Stimulated activated memory B cell treated with anti-CD40 and anti-IgM and Interleukin-4, amounts not matched to agents 10 μg/mL and 1 μg/mL and 100 μg/mL, for 72 hours (primary cell): ENCODE data around the gene KIAA0319L.

Source experiments
- ATAC-seq: fragments of 150-1000 bp; cut with Tn5 transposase; 2 replicates; pipeline ENCODE4 v1.10.0; 2021
- H3K27ac Mint-ChIP-seq: one replicate; pipeline ENCODE4 v1.8.0; 2022; ENCODE audit warnings: mild to moderate bottlenecking, mixed read lengths
- H3K27me3 Mint-ChIP-seq: one replicate; pipeline ENCODE4 v1.8.0; 2022; ENCODE audit warnings: mixed read lengths
- H3K36me3 Mint-ChIP-seq: one replicate; pipeline ENCODE4 v1.8.0; 2022; ENCODE audit warnings: mixed read lengths
- H3K4me1 Mint-ChIP-seq: one replicate; pipeline ENCODE4 v1.8.0; 2022; ENCODE audit warnings: mixed read lengths
- H3K4me3 Mint-ChIP-seq: one replicate; pipeline ENCODE4 v1.8.0; 2022; ENCODE audit warnings: mild to moderate bottlenecking, moderate library complexity, mixed read lengths
- H3K9me3 Mint-ChIP-seq: one replicate; pipeline ENCODE4 v1.8.0; 2022; ENCODE audit warnings: mixed read lengths

KIAA0319L gene

GRCh38 chr1:35539824-35540261, 17.4 kb downstream of the KIAA0319L start:
- H3K27ac Mint-ChIP-seq, result peak overlapping the region; percentile 82
- peak; percentile 73 for ATAC-seq

GRCh38 chr1:35539073-35539823, 18.0 kb downstream of the KIAA0319L start:
- peak overlapping the region; percentile 82 for H3K27ac Mint-ChIP-seq
- peak; percentile 77 for ATAC-seq
- H3K36me3 Mint-ChIP-seq, result peaks cover 41% of the 10 kb centered on the region
- peaks cover 48% of the 10 kb centered on the region for H3K4me1 Mint-ChIP-seq
- H3K27me3 Mint-ChIP-seq, result no peaks in the 10 kb centered on the region
- no peaks in the 10 kb centered on the region for H3K9me3 Mint-ChIP-seq
- peak overlapping the region; percentile 5 for H3K4me3 Mint-ChIP-seq

More at GRCh38 chr1:35539824-35540261, 17.4 kb downstream of the KIAA0319L start:
- Mint-ChIP-seq H3K27me3 (no peaks in the 10 kb centered on the region), H3K9me3 (no peaks in the 10 kb centered on the region), H3K36me3 (peaks cover 42% of the 10 kb centered on the region), H3K4me3 (no peak overlapping the region), H3K4me1 (peaks cover 51% of the 10 kb centered on the region)

- Mint-ChIP-seq H3K4me3 (no peak overlapping the region), H3K27me3 (no peaks in the 10 kb centered on the region), H3K36me3 (peaks cover 40% of the 10 kb centered on the region), H3K4me1 (peaks cover 39% of the 10 kb centered on the region), H3K27ac (no peak overlapping the region), H3K9me3 (no peaks in the 10 kb centered on the region)
- no peak for ATAC-seq
Measured at GRCh38 chr1:35537806-35538205, 19.4 kb downstream of the KIAA0319L start.

DNA sequence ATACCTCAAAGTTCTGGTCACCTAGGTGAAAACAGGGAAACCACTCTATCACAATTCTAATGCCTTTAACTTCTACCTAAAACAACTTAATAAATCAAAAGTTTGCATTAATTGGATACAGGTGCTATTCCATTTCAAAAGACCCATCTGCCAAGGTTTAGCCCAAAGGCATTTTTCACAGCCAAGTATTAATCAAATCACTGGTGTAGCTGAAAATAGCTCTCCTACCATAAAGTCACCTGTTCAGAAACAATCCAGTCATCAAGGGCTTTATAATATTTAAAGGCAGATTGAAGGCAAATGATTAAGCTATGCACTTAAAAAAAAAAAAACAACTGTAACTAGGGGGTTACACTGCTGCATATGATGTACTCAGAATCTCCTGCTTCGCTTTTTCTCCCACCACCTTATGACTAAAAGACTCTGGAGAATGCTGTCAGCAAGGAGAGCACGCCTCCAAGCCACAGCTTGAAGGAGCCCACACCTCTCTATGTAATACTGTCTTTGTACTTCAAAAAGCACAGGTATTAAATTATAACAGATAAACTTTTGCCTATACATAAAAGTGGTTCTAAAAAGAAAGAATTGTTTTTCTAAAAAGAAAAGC, 20.5 kb downstream of the KIAA0319L start:
- Mint-ChIP-seq H3K27ac (no peak overlapping the region), H3K27me3 (no peaks in the 10 kb centered on the region), H3K36me3 (peaks cover 33% of the 10 kb centered on the region), H3K9me3 (no peaks in the 10 kb centered on the region), H3K4me1 (peaks cover 39% of the 10 kb centered on the region), H3K4me3 (no peak overlapping the region)
- no peak for ATAC-seq

DNA sequence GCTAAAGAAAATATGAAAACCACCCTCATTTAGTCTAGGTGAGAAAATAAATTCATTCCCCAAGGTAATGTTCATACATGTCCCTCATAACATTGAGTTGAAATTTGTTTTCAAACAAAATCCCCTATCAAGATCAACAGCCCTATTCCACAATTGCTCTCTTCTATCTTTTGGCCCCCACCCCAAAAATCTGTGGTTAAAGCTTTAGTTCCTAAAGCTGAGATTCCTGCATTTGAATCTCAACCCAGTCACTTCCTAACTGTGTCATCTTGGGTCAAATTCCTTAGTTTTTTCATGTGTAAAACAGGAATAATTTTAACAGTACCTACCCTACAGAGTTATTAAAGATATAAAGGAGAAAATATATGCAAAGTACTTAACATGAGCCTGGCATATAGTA, 22.0 kb downstream of the KIAA0319L start:
- Mint-ChIP-seq H3K27ac (no peak overlapping the region), H3K27me3 (no peaks in the 10 kb centered on the region), H3K9me3 (peaks cover 3% of the 10 kb centered on the region), H3K4me3 (no peak overlapping the region), H3K36me3 (peaks cover 41% of the 10 kb centered on the region), H3K4me1 (peaks cover 35% of the 10 kb centered on the region)
- no peak for ATAC-seq

- no peak for ATAC-seq
- H3K4me1 Mint-ChIP-seq, result peaks cover 18% of the 10 kb centered on the region
- H3K9me3 Mint-ChIP-seq, result peaks cover 10% of the 10 kb centered on the region
- H3K4me3 Mint-ChIP-seq, result no peak overlapping the region
- no peaks in the 10 kb centered on the region for H3K27me3 Mint-ChIP-seq
- H3K27ac Mint-ChIP-seq, result no peak overlapping the region
- peaks cover 47% of the 10 kb centered on the region for H3K36me3 Mint-ChIP-seq
Measured at GRCh38 chr1:35533586-35533985, 23.6 kb downstream of the KIAA0319L start.

DNA sequence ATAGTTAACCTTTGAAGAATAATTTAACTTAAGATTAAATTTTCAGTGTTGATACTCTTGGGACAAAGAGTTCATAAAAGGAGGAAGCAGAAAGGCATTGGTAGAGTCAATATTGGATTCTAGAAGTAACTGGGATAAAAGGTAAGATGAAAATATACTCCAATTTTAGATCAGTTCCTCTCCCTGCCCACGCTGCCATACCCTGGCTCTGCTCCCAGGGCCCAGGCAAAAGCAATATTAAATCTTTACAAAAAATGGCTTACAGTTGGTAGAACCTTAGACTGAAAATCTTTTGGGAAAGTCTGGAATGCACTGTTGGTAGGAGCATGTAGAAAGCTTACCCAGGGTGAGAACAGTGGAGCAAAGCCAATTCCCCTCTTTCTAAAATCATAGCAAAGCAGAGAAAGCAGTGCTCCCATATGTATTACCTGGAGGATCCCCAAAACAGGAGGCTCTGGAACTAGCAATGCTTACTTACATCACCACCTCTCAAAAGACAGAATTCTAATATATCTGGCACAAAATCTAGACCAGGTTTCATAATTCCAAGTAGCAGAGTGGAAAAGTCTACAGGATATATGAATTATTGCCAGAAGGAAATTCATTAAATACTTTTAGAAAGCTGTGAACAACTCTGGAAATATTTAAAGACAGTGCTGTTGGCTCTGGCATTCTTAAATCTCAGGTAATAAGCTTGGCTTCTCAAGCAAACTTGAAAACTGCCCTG, 24.5 kb downstream of the KIAA0319L start:
- Mint-ChIP-seq H3K36me3 (peaks cover 55% of the 10 kb centered on the region), H3K4me3 (no peak overlapping the region), H3K4me1 (peaks cover 14% of the 10 kb centered on the region), H3K9me3 (peaks cover 12% of the 10 kb centered on the region), H3K27me3 (no peaks in the 10 kb centered on the region), H3K27ac (no peak overlapping the region)
- ATAC-seq, result no peak

DNA sequence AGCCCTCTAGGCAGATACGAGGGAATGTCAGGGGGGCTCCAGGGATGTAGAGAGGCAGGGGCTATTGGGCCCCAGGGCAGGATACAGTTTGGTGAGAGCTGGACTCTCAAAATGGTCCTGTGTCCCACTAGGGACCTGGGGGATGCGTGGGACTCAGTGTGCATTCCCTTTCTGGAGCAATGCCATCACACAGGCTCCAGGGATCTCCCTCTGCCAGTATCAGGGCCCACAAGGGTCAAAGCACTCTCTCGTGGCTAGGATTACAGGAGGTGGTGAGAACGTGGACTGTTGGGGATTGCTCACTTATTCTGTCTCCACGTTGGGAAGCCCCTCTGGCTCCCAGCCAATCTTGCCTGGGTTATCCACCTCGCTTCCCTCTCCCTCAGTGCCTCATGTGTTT, 25.8 kb downstream of the KIAA0319L start:
- Mint-ChIP-seq H3K27ac (no peak overlapping the region), H3K36me3 (peaks cover 68% of the 10 kb centered on the region), H3K9me3 (peaks cover 15% of the 10 kb centered on the region), H3K27me3 (no peaks in the 10 kb centered on the region), H3K4me3 (no peak overlapping the region), H3K4me1 (peaks cover 9% of the 10 kb centered on the region)
- ATAC-seq, result no peak

GRCh38 chr1:35530946-35531345, 26.3 kb downstream of the KIAA0319L start:
- H3K4me1 Mint-ChIP-seq, result peaks cover 7% of the 10 kb centered on the region
- no peak overlapping the region for H3K27ac Mint-ChIP-seq
- no peak for ATAC-seq
- peaks cover 66% of the 10 kb centered on the region for H3K36me3 Mint-ChIP-seq
- peaks cover 15% of the 10 kb centered on the region for H3K9me3 Mint-ChIP-seq
- H3K27me3 Mint-ChIP-seq, result no peaks in the 10 kb centered on the region
- no peak overlapping the region for H3K4me3 Mint-ChIP-seq

DNA sequence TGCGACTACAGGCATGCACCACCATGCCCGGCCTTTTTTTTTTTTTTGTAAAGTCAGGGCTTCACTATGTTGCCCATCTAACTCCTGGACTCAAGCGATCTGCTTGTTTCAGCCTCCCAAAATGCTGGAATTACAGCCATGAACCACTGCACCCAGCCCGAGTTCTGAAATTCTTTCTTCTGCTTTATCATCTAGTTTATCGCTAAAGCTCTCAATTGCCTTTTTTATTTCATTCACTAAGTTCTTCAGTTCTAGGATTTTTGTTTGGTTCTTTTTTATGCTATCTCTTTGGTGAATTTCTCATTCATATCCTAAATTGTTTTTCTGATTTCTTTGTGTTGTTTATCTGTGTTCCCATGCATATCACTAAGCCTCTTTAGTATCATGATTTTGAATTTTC, 27.0 kb downstream of the KIAA0319L start:
- H3K4me1 Mint-ChIP-seq, result no peaks in the 10 kb centered on the region
- H3K27ac Mint-ChIP-seq, result no peak overlapping the region
- peaks cover 15% of the 10 kb centered on the region for H3K9me3 Mint-ChIP-seq
- no peak for ATAC-seq
- peaks cover 58% of the 10 kb centered on the region for H3K36me3 Mint-ChIP-seq
- no peak overlapping the region for H3K4me3 Mint-ChIP-seq
- no peaks in the 10 kb centered on the region for H3K27me3 Mint-ChIP-seq

- no peaks in the 10 kb centered on the region for H3K27me3 Mint-ChIP-seq
- H3K36me3 Mint-ChIP-seq, result peaks cover 54% of the 10 kb centered on the region
- no peaks in the 10 kb centered on the region for H3K4me1 Mint-ChIP-seq
- H3K4me3 Mint-ChIP-seq, result no peak overlapping the region
- H3K27ac Mint-ChIP-seq, result no peak overlapping the region
- ATAC-seq, result no peak
- peaks cover 12% of the 10 kb centered on the region for H3K9me3 Mint-ChIP-seq
Measured at GRCh38 chr1:35524106-35524505, 33.1 kb downstream of the KIAA0319L start.

DNA sequence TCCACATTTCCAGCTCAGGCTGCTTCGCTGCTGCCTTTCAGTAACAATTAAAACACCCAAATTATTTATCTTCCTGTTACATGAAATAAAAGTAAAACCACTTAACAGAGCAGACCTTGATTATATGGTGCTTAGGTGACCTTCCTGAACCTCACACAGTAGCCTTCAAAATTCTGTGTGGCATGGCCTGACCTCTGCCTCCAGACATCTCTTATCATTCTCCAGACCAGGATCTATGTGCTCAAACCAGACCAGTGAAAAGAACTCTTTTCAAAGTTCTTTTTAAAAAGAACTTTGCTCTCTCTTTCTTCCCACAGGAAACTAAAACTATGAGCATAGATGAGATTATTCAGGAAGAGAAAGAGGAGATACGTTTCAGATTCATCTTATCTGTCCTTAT, 37.8 kb downstream of the KIAA0319L start:
- H3K4me3 Mint-ChIP-seq, result no peak overlapping the region
- no peak for ATAC-seq
- peaks cover 31% of the 10 kb centered on the region for H3K9me3 Mint-ChIP-seq
- no peaks in the 10 kb centered on the region for H3K27me3 Mint-ChIP-seq
- H3K4me1 Mint-ChIP-seq, result peaks cover 30% of the 10 kb centered on the region
- H3K36me3 Mint-ChIP-seq, result peaks cover 66% of the 10 kb centered on the region
- H3K27ac Mint-ChIP-seq, result no peak overlapping the region

DNA sequence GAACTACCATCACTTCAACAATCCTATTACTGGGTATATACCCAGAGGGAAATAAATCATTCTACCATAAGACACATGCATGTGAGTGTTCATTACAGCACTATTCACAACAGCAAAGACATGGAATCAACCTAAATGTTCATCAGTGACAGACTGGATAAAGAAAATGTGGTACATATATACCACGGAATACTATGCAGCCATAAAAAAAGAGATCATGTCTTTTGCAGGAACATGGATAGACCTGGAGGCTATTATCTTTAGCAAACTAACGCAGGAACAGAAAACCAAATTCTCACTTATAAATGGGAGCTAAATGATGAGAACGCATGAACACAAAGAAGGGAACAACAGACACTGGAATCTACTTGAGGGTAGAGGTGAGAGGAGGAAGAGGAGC, 39.0 kb downstream of the KIAA0319L start:
- no peak overlapping the region for H3K27ac Mint-ChIP-seq
- H3K9me3 Mint-ChIP-seq, result peaks cover 31% of the 10 kb centered on the region
- H3K4me1 Mint-ChIP-seq, result peaks cover 35% of the 10 kb centered on the region
- H3K36me3 Mint-ChIP-seq, result peaks cover 62% of the 10 kb centered on the region
- no peak overlapping the region for H3K4me3 Mint-ChIP-seq
- ATAC-seq, result no peak
- H3K27me3 Mint-ChIP-seq, result no peaks in the 10 kb centered on the region

- no peaks in the 10 kb centered on the region for H3K27me3 Mint-ChIP-seq
- peaks cover 12% of the 10 kb centered on the region for H3K9me3 Mint-ChIP-seq
- H3K36me3 Mint-ChIP-seq, result peaks cover 42% of the 10 kb centered on the region
- no peak overlapping the region for H3K4me3 Mint-ChIP-seq
- H3K4me1 Mint-ChIP-seq, result peaks cover 53% of the 10 kb centered on the region
- no peak for ATAC-seq
- no peak overlapping the region for H3K27ac Mint-ChIP-seq
Measured at GRCh38 chr1:35511305-35511704, 45.9 kb downstream of the KIAA0319L start.

GRCh38 chr1:35509558-35509957, 47.6 kb downstream of the KIAA0319L start:
- Mint-ChIP-seq H3K4me3 (no peak overlapping the region), H3K4me1 (peaks cover 40% of the 10 kb centered on the region), H3K9me3 (no peaks in the 10 kb centered on the region), H3K27ac (no peak overlapping the region), H3K27me3 (no peaks in the 10 kb centered on the region), H3K36me3 (peaks cover 39% of the 10 kb centered on the region)
- no peak for ATAC-seq
